Measurements from ENCODE around the gene NPM3. TPM values are rescaled to one million over a fixed set of nuclear protein-coding genes. Genes with fewer than 3 reads are reported as not detected.

NPM3 gene
- total RNA-seq, 1 donor from 2014 or later = 28.7 TPM

- intact Hi-C loops (cut with DNase I) = no loop called here
- DNase-seq (ENCODE audit: low spot score in 2 of 2) = peak in 1 of 2 donors; percentile 68
- peaks cover 29 to 36% of the 10 kb centered on the region in 2 donors for H3K4me1 ChIP-seq
- no peaks in the 10 kb centered on the region for H3K9me3 ChIP-seq
- peak overlapping the region; percentile 50 to 61 for H3K4me3 ChIP-seq
- H3K27me3 ChIP-seq = peaks cover 15% of the 10 kb centered on the region
- H3K36me3 ChIP-seq = no peaks in the 10 kb centered on the region
- TF ChIP-seq, protein P1, sequence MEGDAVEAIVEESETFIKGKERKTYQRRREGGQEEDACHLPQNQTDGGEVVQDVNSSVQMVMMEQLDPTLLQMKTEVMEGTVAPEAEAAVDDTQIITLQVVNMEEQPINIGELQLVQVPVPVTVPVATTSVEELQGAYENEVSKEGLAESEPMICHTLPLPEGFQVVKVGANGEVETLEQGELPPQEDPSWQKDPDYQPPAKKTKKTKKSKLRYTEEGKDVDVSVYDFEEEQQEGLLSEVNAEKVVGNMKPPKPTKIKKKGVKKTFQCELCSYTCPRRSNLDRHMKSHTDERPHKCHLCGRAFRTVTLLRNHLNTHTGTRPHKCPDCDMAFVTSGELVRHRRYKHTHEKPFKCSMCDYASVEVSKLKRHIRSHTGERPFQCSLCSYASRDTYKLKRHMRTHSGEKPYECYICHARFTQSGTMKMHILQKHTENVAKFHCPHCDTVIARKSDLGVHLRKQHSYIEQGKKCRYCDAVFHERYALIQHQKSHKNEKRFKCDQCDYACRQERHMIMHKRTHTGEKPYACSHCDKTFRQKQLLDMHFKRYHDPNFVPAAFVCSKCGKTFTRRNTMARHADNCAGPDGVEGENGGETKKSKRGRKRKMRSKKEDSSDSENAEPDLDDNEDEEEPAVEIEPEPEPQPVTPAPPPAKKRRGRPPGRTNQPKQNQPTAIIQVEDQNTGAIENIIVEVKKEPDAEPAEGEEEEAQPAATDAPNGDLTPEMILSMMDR (IDR thresholded peaks at IDR 0.05) = no peak
- H3K27ac ChIP-seq = no peak overlapping the region
Observed at GRCh38 chr10:101778781-101779543, 4.3 kb downstream of the NPM3 start.

DNA sequence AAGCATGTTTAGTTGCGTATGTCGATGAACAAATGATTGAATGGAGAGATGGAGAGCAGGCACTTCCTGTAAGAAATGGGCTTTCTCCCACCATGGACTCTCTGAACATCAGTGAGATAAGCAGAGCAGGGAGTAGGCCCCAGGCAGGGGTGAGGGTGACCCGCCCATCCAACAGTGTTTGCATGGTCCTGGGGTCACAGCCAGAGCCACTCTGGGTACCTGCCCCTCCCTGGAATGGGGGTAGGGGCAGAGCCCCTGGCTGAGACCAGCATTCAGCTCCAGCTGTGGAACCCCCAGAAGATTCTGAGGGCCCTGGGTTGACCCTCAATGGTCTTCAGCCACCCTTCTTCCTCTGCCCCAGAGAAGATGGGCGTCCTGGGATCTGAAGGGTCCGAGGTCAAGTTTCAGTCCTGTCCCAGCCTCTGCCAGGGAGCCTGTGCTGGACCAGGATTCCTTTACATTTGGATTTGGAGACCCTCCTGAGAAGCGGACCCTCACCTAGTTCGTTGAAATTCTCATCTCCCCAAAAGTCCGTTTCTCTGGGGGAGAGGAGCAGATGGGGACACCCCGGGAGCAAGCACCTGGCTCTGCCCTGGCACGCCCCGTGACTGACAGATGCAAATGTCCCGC, 5.0 kb downstream of the NPM3 start:
- no peak overlapping the region for H3K27ac ChIP-seq
- H3K27me3 ChIP-seq = peaks cover 19% of the 10 kb centered on the region
- no peaks in the 10 kb centered on the region for H3K9me3 ChIP-seq
- intact Hi-C loops (cut with DNase I) = no loop called here
- no peak for DNase-seq (ENCODE audit: low spot score in 2 of 2)
- H3K36me3 ChIP-seq = no peaks in the 10 kb centered on the region
- TF ChIP-seq, protein P1 (IDR thresholded peaks at IDR 0.05) = no peak
- H3K4me1 ChIP-seq = peaks cover 29 to 32% of the 10 kb centered on the region in 2 donors
- no peak overlapping the region for H3K4me3 ChIP-seq

- no peaks in the 10 kb centered on the region for H3K9me3 ChIP-seq
- H3K4me1 ChIP-seq = peaks cover 25 to 30% of the 10 kb centered on the region in 2 donors
- no peak overlapping the region for H3K27ac ChIP-seq
- H3K4me3 ChIP-seq = no peak overlapping the region
- TF ChIP-seq, protein P1 (IDR thresholded peaks at IDR 0.05) = no peak
- no peak for DNase-seq (ENCODE audit: low spot score in 2 of 2)
- intact Hi-C loops (cut with DNase I) = no loop called here
- peaks cover 22% of the 10 kb centered on the region for H3K27me3 ChIP-seq
- no peaks in the 10 kb centered on the region for H3K36me3 ChIP-seq
Observed at GRCh38 chr10:101777619-101778145, 5.6 kb downstream of the NPM3 start.

- no peak overlapping the region for H3K27ac ChIP-seq
- peaks cover 21 to 23% of the 10 kb centered on the region in 2 donors for H3K4me1 ChIP-seq
- peaks cover 22% of the 10 kb centered on the region for H3K27me3 ChIP-seq
- H3K4me3 ChIP-seq = peak overlapping the region; percentile 36 to 44
- H3K9me3 ChIP-seq = no peaks in the 10 kb centered on the region
- no peak for DNase-seq (ENCODE audit: low spot score in 2 of 2)
- H3K36me3 ChIP-seq = no peaks in the 10 kb centered on the region
- TF ChIP-seq, protein P1 (IDR thresholded peaks at IDR 0.05) = no peak
- intact Hi-C loops (cut with DNase I) = no loop called here
Observed at GRCh38 chr10:101776161-101776817, 7.0 kb downstream of the NPM3 start.

DNA sequence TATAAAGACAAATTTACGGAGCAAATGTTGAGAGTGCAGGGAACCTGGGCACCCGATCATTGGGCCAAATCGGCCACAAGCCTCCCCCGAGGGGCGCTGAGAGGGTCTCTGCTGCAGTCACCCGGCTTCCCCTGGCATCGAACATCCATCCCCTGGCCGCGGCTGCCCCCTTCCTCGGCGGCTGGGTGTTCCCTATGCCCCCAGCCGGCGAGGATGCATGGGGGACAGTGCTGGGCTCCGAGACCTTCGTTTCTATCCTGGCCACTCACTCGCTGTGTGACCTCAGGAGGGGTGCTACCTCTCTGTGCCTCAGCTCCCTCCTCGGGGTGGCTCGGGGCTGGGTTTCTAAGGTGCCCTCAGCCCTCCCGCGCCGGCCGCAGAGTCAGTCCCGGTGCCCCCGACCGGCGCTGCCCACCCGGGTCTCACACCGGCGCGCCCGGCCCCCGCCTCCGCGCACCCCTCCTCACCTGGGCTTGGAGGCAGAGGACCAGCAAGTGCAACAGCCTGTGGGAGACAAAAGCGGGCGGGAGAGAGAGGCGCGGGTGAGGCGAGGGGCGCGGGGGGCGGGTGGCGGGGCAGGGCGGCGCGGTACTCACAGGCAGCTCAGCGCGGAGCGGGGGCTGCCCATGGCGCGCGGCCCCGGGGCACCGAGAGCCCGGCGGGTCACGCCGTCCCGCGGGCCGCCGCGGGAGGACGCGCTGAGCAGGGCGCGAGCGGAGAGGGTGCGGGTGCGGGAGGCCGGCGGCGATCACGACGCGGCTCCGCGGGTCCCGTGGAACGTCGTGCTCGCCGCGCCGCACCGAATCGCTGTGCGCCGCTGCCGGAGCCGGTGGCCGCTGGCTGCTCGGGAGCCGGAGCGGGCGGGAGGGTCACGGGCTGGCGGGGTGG, 7.7 kb downstream of the NPM3 start, which contains the start of gene FGF8:
Gene FGF8 (minus strand): TSS at position 842 of the 888 bp plus-strand sequence. CDS start 214 bp downstream, at position 628.
- H3K9me3 ChIP-seq = no peaks in the 10 kb centered on the region
- intact Hi-C loops (cut with DNase I) = no loop called here
- TF ChIP-seq, protein P1 (IDR thresholded peaks at IDR 0.05) = no peak
- no peak for DNase-seq (ENCODE audit: low spot score in 2 of 2)
- no peak within 1 kb of the TSS for H3K27ac ChIP-seq
- H3K27me3 ChIP-seq = peaks cover 22% of the 10 kb centered on the region
- peaks cover 21 to 23% of the 10 kb centered on the region in 2 donors for H3K4me1 ChIP-seq
- H3K4me3 ChIP-seq = peak within 1 kb of the TSS; percentile 36 to 44
- no peaks in the 10 kb centered on the region for H3K36me3 ChIP-seq

Data from ascending aorta (tissue), 2 donors.